Astrocyte (in vitro differentiated cells and primary cell): ENCODE measurements around the gene DTWD2. TPM values are rescaled to one million over a fixed set of nuclear protein-coding genes. Genes with fewer than 3 reads are reported as not detected.
"Not testable (repeated sequence)": the region's sequence is repeated elsewhere in the genome, so short reads cannot be mapped to it uniquely, and the experiment has no call there.

Source experiments
- DNase-seq: peaks from one replicate; pipeline ENCODE4 v3.0.0-alpha.2; 2010; ENCODE audit warnings: low read depth
- FAIRE-seq: peaks from 2 replicates; lab custom pipeline; 2011; peaks lifted over from hg19 to GRCh38; lab: Jason Lieb, UNC
- H2AFZ ChIP-seq: 2 replicates; pipeline ENCODE4 v1.6.0; 2012; ENCODE audit warnings: low read depth, low read length, inconsistent platforms
- H3K27ac ChIP-seq: 2 replicates; pipeline ENCODE4 v1.5.1; 2011; ENCODE audit warnings: low read depth, low read length, inconsistent platforms
- H3K27me3 ChIP-seq: 2 replicates; pipeline ENCODE4 v1.6.0; 2011; ENCODE audit warnings: low read length, inconsistent platforms; ENCODE audit not compliant: insufficient read depth
- H3K36me3 ChIP-seq: 2 replicates; pipeline ENCODE4 v1.5.1; 2011; ENCODE audit warnings: low read length, inconsistent platforms; ENCODE audit not compliant: insufficient read depth
- H3K4me1 ChIP-seq: 2 replicates; pipeline ENCODE4 v1.5.1; 2011; ENCODE audit warnings: low read length, inconsistent platforms; ENCODE audit not compliant: insufficient read depth
- H3K4me2 ChIP-seq: 2 replicates; pipeline ENCODE4 v1.6.0; 2012; ENCODE audit warnings: low read length, inconsistent platforms
- H3K4me3 ChIP-seq: 2 replicates; pipeline ENCODE4 v1.5.1; 2011; ENCODE audit warnings: low read depth, mild to moderate bottlenecking, low read length, inconsistent platforms; ENCODE audit not compliant: insufficient read depth
- H3K79me2 ChIP-seq: 2 replicates; pipeline ENCODE4 v1.6.0; 2012; ENCODE audit warnings: mild to moderate bottlenecking, low read length, inconsistent platforms; ENCODE audit not compliant: insufficient read depth
- H3K9ac ChIP-seq: 2 replicates; pipeline ENCODE4 v1.6.0; 2012; ENCODE audit warnings: mild to moderate bottlenecking, low read length, inconsistent platforms
- H3K9me3 ChIP-seq: 2 replicates; pipeline ENCODE4 v1.5.1; 2012; ENCODE audit warnings: low read depth, mild to moderate bottlenecking, low read length, inconsistent platforms; ENCODE audit not compliant: insufficient read depth
- H4K20me1 ChIP-seq: 2 replicates; pipeline ENCODE4 v1.6.0; 2012; ENCODE audit warnings: low read length, inconsistent platforms; ENCODE audit not compliant: insufficient read depth
- H3K27ac Mint-ChIP-seq: one replicate; pipeline ENCODE4 v1.8.0; 2021; ENCODE audit warnings: mild to moderate bottlenecking, mixed read lengths; ENCODE audit not compliant: unreplicated experiment
- H3K27me3 Mint-ChIP-seq: one replicate; pipeline ENCODE4 v1.8.0; 2021; ENCODE audit warnings: low read depth, mixed read lengths; ENCODE audit not compliant: unreplicated experiment
- H3K36me3 Mint-ChIP-seq: one replicate; pipeline ENCODE4 v1.8.0; 2021; ENCODE audit warnings: low read depth, mixed read lengths; ENCODE audit not compliant: unreplicated experiment
- H3K4me1 Mint-ChIP-seq: one replicate; pipeline ENCODE4 v1.8.0; 2021; ENCODE audit warnings: low read depth, mixed read lengths; ENCODE audit not compliant: unreplicated experiment
- H3K4me3 Mint-ChIP-seq: one replicate; pipeline ENCODE4 v1.8.0; 2021; ENCODE audit warnings: mild to moderate bottlenecking, moderate library complexity, mixed read lengths; ENCODE audit not compliant: unreplicated experiment
- H3K9me3 Mint-ChIP-seq: one replicate; pipeline ENCODE4 v1.8.0; 2021; ENCODE audit warnings: mild to moderate bottlenecking, mixed read lengths; ENCODE audit not compliant: unreplicated experiment
- EZH2 ChIP-seq: IDR thresholded peaks from 2 replicates; pipeline ENCODE4 v1.6.1; 2012; ENCODE audit warnings: mild to moderate bottlenecking, low read length, inconsistent platforms; ENCODE audit not compliant: insufficient read depth
- total RNA-seq: library from RNA; stranded (reverse); gene quantifications from 2 replicates; pipeline ENCODE4 v1.2.1, GENCODE V29; 2021
- TF ChIP-seq, protein P1 (sequence below): IDR thresholded peaks from 2 replicates; pipeline ENCODE4 v1.5.1; 2011; ENCODE audit warnings: low read depth, mild to moderate bottlenecking, inconsistent platforms, low read length, moderate library complexity; ENCODE audit not compliant: insufficient read depth

Gene DTWD2
- total RNA-seq, 1 donor from 2014 or later, result 4.9 TPM

DNA sequence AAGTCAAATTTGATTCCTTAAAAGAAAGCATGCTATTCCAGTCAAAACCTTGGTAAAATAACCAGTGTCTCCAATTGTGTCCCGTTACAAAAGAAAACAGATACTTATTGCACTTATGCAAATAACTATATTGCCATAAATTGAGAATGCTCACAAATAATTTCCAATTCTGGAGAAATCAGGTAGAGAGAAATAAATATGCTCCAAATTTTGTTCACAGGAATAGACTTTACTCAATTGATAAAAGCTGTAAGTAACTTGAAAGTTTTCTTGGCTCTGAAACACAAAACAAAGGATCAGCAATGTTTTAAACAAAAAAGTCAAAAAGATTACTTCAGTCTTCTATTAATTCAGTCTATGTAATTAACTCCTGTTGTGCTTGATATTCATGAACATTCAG, 7.8 kb upstream of the DTWD2 start:
- H3K4me1 Mint-ChIP-seq, result no peaks in the 10 kb centered on the region
- no peak overlapping the region for H3K4me3 Mint-ChIP-seq
- no peaks in the 10 kb centered on the region for H4K20me1 ChIP-seq
- H3K4me1 ChIP-seq, result no peaks in the 10 kb centered on the region
- H3K9me3 ChIP-seq, result peaks cover 2% of the 10 kb centered on the region
- no peaks in the 10 kb centered on the region for H3K27me3 ChIP-seq
- no peak for TF ChIP-seq EZH2
- TF ChIP-seq, protein P1, sequence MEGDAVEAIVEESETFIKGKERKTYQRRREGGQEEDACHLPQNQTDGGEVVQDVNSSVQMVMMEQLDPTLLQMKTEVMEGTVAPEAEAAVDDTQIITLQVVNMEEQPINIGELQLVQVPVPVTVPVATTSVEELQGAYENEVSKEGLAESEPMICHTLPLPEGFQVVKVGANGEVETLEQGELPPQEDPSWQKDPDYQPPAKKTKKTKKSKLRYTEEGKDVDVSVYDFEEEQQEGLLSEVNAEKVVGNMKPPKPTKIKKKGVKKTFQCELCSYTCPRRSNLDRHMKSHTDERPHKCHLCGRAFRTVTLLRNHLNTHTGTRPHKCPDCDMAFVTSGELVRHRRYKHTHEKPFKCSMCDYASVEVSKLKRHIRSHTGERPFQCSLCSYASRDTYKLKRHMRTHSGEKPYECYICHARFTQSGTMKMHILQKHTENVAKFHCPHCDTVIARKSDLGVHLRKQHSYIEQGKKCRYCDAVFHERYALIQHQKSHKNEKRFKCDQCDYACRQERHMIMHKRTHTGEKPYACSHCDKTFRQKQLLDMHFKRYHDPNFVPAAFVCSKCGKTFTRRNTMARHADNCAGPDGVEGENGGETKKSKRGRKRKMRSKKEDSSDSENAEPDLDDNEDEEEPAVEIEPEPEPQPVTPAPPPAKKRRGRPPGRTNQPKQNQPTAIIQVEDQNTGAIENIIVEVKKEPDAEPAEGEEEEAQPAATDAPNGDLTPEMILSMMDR, result no peak
- H3K9ac ChIP-seq, result no peak overlapping the region
- no peak overlapping the region for H2AFZ ChIP-seq
- no peak overlapping the region for H3K27ac ChIP-seq
- no peaks in the 10 kb centered on the region for H3K36me3 Mint-ChIP-seq
- no peak overlapping the region for H3K4me3 ChIP-seq
- no peak overlapping the region for H3K4me2 ChIP-seq
- no peak overlapping the region for H3K27ac Mint-ChIP-seq
- no peak for FAIRE-seq
- no peak for DNase-seq
- no peaks in the 10 kb centered on the region for H3K27me3 Mint-ChIP-seq
- H3K79me2 ChIP-seq, result no peaks in the 10 kb centered on the region
- H3K36me3 ChIP-seq, result no peaks in the 10 kb centered on the region
- peaks cover 28% of the 10 kb centered on the region for H3K9me3 Mint-ChIP-seq

DNA sequence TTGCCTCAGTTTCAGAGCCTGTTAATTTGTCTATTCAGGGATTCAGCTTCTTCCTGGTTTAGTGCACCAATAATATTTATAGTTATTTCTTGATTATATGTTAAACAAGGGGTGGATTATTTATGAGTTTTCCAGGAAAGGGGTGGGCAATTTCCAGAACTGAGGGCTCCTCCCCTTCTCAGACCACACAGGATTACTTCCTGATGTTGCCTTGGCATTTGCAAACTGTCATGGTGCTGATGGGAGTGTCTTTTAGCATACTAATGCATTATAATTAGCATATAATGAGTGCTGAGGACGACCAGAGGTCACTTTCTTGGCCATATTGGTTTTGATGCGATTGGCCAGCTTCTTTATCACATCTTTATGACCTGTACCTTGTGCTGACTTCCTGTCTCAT, 6.2 kb upstream of the DTWD2 start:
- no peaks in the 10 kb centered on the region for H3K79me2 ChIP-seq
- Mint-ChIP-seq H3K27ac (no peak overlapping the region), H3K9me3 (peaks cover 25% of the 10 kb centered on the region), H3K36me3 (no peaks in the 10 kb centered on the region), H3K27me3 (no peaks in the 10 kb centered on the region), H3K4me3 (no peak overlapping the region), H3K4me1 (no peaks in the 10 kb centered on the region)
- no peak for TF ChIP-seq EZH2
- TF ChIP-seq, protein P1, result no peak
- H3K4me2 ChIP-seq, result no peak overlapping the region
- H2AFZ ChIP-seq, result no peak overlapping the region
- no peak for FAIRE-seq
- H3K36me3 ChIP-seq, result no peaks in the 10 kb centered on the region
- H3K9me3 ChIP-seq, result peaks cover 2% of the 10 kb centered on the region
- no peaks in the 10 kb centered on the region for H3K27me3 ChIP-seq
- H3K4me1 ChIP-seq, result no peaks in the 10 kb centered on the region
- no peak overlapping the region for H3K4me3 ChIP-seq
- DNase-seq, result no peak
- no peaks in the 10 kb centered on the region for H4K20me1 ChIP-seq
- H3K27ac ChIP-seq, result no peak overlapping the region
- H3K9ac ChIP-seq, result no peak overlapping the region

DNA sequence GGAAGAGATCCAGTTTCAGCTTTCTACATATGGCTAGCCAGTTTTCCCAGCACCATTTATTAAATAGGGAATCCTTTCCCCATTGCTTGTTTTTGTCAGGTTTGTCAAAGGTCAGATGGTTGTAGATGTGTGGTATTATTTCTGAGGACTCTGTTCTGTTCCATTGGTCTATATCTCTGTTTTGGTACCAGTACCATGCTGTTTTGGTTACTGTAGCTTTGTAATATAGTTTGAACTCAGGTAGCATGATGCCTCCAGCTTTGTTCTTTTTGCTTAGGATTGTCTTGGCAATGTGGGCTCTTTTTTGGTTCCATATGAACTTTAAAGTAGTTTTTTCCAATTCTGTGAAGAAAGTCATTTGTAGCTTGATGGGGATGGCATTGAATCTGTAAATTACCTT, 4.8 kb upstream of the DTWD2 start:
- not testable (repeated sequence) for FAIRE-seq, H3K27ac ChIP-seq, H4K20me1 ChIP-seq, H3K79me2 ChIP-seq, H3K9me3 ChIP-seq, H3K27ac Mint-ChIP-seq, H3K36me3 Mint-ChIP-seq, DNase-seq, H2AFZ ChIP-seq, H3K4me1 Mint-ChIP-seq, H3K27me3 ChIP-seq, H3K4me1 ChIP-seq, H3K36me3 ChIP-seq, H3K9ac ChIP-seq, H3K4me3 Mint-ChIP-seq, H3K4me3 ChIP-seq, H3K4me2 ChIP-seq, H3K27me3 Mint-ChIP-seq
- H3K9me3 Mint-ChIP-seq, result peaks cover 22% of the 10 kb centered on the region

DNA sequence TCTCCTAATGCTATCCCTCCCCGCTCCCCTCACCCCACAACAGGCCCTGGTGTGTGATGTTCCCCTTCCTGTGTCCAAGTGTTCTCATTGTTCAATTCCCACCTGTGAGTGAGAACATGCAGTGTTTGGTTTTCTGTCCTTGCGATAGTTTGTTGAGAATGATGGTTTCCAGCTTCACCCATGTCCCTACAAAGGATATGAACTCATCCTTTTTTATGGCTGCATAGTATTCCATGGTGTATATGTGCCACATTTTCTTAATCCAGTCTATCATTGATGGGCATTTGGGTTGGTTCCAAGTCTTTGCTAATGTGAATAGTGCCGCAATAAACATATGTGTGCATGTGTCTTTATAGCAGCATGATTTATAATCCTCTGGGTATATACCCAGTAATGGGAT, 3.7 kb upstream of the DTWD2 start:
- H3K36me3 Mint-ChIP-seq, FAIRE-seq, H3K9ac ChIP-seq, H3K4me1 Mint-ChIP-seq, H3K9me3 ChIP-seq, H3K4me3 Mint-ChIP-seq, DNase-seq, H2AFZ ChIP-seq, H3K27ac ChIP-seq, H3K4me2 ChIP-seq, H4K20me1 ChIP-seq, H3K4me1 ChIP-seq, H3K27me3 ChIP-seq, H3K79me2 ChIP-seq, H3K36me3 ChIP-seq, H3K27ac Mint-ChIP-seq, H3K27me3 Mint-ChIP-seq, H3K4me3 ChIP-seq: not testable (repeated sequence)
- peaks cover 19% of the 10 kb centered on the region for H3K9me3 Mint-ChIP-seq
